Measurements from ENCODE around the gene MBD2. TPM values are rescaled to one million over a fixed set of nuclear protein-coding genes. Genes with fewer than 3 reads are reported as not detected.

MBD2 gene
- total RNA-seq, 2 donors from 2014 or later, result 91.6 to 151 TPM

DNA sequence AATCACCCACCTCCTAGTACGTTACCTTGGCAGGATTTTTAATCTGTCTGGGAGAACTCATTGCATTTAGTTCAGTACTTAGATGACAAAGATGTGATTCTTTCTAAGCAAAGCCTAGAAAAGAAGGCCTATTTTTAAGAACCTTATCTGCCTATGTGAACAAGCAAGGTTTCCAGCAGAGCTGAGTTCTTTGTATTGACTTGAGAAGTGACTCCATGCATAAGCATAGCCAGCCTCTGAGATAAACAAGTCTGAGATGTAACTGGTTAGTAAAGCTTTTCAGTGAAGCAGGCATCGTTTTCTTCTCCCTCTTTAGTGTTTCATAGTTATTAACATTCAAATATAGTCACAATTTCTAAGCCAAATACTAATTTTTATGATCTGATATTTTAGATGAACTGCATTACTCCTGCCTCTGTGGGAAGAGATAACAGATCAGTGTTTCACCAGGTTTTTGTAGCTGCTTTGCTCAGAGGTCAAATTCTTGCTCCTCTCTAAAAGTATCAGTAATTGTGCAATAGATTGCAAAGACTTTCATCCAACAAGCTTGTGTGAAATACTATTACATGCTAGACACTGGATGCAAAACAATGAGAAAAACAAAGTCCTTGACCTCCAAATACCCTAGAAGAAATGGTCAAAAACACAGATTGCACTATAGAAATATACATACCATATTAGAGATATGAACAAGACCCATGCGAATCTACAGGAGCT lies 107.8 kb downstream of the MBD2 start:
- ATAC-seq (no peak), DNase-seq (ENCODE audit: low spot score in 2 of 2) (no peak)
- Mint-ChIP-seq H3K36me3 (peaks cover 0 to 8% of the 10 kb centered on the region in 2 donors), H3K9me3 (no peaks in the 10 kb centered on the region), H3K27ac (no peak overlapping the region)

DNA sequence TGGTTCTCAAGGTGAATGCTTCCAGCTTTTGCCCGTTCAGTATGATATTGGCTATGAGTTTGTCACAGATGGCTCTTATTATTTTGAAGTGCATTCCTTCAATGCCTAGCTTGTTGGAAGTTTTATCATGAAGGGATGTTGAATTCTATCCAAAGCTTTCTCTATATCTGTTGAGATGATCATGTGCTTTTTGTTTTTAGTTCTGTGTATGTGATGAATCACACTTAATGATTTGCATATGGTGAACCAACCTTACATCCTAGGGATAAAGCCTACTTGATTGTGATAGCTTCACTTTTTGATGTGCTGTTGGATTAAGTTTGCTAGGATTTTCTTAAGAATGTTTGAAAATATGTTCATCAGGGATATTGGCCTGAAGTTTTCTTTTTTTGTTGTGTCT lies 112.1 kb downstream of the MBD2 start:
- Mint-ChIP-seq H3K36me3 (peaks cover 0 to 8% of the 10 kb centered on the region in 2 donors), H3K27ac (no peak overlapping the region), H3K9me3 (no peaks in the 10 kb centered on the region)
- DNase-seq (ENCODE audit: low spot score in 2 of 2), result no peak
- no peak for ATAC-seq

DNA sequence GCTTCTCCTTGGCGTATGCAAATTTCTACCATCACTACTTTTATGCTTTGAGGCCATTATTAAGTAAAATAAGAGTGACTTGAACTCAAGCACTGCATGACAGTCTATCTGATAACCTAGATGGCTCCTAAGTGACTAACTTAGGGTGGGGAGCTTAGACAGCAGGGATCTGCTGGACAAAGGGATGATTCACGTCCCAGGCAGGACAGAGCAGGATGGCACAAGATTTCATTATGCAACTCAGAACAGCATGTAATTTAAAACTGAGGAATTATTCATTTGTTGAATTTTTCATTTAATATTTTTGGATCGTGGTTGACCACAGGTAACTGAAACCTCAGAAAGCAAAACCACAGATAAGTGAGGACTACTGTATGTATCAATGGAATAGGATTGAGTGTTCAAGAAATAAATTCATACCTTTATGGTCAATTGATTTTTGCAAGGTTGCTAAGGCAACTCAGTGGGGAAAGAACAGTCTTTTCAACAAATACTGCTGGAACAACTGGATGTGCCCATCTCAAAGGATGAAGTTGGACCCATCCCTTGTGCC lies 115.3 kb downstream of the MBD2 start:
- DNase-seq (ENCODE audit: low spot score in 2 of 2) (no peak), ATAC-seq (no peak)
- peaks cover 0 to 8% of the 10 kb centered on the region in 2 donors for H3K36me3 Mint-ChIP-seq
- no peaks in the 10 kb centered on the region for H3K9me3 Mint-ChIP-seq
- no peak overlapping the region for H3K27ac Mint-ChIP-seq

DNA sequence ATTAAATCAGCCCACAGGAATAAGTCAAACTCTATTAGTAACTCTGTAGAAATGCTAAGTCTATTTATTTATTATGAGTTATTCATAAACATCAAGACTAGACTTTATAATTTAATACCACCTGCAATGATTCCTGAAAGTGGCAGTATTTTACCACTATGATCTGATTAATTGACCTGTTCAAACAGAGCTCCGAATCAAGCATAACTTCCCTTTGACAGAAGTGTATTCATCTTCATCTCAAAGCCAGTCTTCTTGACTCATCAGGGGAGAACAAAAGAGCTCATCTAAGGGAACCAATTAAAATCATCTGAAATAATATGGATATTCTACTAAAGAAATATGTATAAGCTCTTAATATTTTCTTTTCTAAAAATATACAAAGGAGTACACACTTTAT lies 122.3 kb downstream of the MBD2 start:
- Mint-ChIP-seq H3K27ac (no peak overlapping the region), H3K9me3 (peaks cover 0 to 6% of the 10 kb centered on the region in 2 donors), H3K36me3 (no peaks in the 10 kb centered on the region)
- ATAC-seq (no peak), DNase-seq (ENCODE audit: low spot score in 2 of 2) (no peak)

Other genes with a start within 250 kb of the MBD2 start
- 10 to 100 TPM; 13.2 to 23.7 TPM for gene POLI, start 44.8 kb upstream of the MBD2 start, total RNA-seq
- not detected for gene STARD6, start 133.2 kb upstream of the MBD2 start, total RNA-seq
- gene C18orf54, start 133.2 kb upstream of the MBD2 start, total RNA-seq, result 10 to 100 TPM; 11.3 to 11.7 TPM

All from activated naive CD4-positive, alpha-beta T cell treated with anti-CD3 and anti-CD28 coated beads, Interleukin-2, amount 50 U/mL, for 72 hours (primary cell).